Measurements from ENCODE around the gene NLGN1. TPM values are rescaled to one million over a fixed set of nuclear protein-coding genes. Genes with fewer than 3 reads are reported as not detected.

NLGN1 gene
- total RNA-seq, 1 experiment from 2014 or later, result 5.2 TPM

DNA sequence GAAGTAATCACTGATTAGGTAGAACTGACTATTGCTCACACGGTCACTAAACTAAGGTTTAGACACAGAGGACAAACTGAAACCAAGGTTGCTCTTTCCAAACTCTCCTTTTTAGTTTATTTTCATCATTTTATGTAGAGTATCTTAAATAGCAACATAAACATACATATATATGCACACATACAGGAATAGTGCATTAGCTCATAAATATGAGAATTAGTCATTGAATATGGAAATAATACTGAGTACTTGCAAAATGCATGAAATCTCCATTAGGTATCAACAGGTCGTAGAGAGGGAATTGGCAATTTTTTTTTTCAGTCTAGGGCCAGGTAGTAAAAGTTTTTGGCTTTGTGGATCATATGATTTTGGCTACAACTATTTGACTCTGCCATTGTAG is 557.1 kb downstream of the NLGN1 start:
- H4K91ac ChIP-seq (ENCODE audit: insufficient read length, low read depth, low read length), result no peak overlapping the region
- H3K36me3 Mint-ChIP-seq (ENCODE audit: insufficient read depth in 1 of 3, low read depth in 3 of 3), result peaks cover 2 to 8% (median 3%) of the 10 kb centered on the region in 3 experiments; a peak in 4 of 7 replicates
- peaks cover 0 to 2% of the 10 kb centered on the region in 2 experiments; a peak in 1 of 4 replicates for H3K4me1 Mint-ChIP-seq
- H3K9me3 Mint-ChIP-seq, result peaks cover 11 to 12% of the 10 kb centered on the region in 2 experiments
- H3K27ac Mint-ChIP-seq, result no peak overlapping the region
- no peak overlapping the region for H3K56ac ChIP-seq (ENCODE audit: insufficient read length, low read depth, low read length)
- no peaks in the 10 kb centered on the region for H3K27me3 Mint-ChIP-seq (ENCODE audit: low read depth)
- H3K9me3 ChIP-seq (ENCODE audit: control insufficient read depth, low read depth, low read length), result peaks cover 14% of the 10 kb centered on the region
- no peaks in the 10 kb centered on the region for H4K20me1 ChIP-seq (ENCODE audit: control insufficient read depth, insufficient read depth, insufficient read length)
- no peak overlapping the region for H2AFZ ChIP-seq (ENCODE audit: low read length)
- no peaks in the 10 kb centered on the region for H3K79me2 ChIP-seq (ENCODE audit: insufficient read depth, low read length)
- no peak overlapping the region for H3K27ac ChIP-seq (ENCODE audit: insufficient read length, low read depth, low read length)
- no peak overlapping the region for H2BK15ac ChIP-seq (ENCODE audit: low read depth, low read length)
- H2BK120ac ChIP-seq (ENCODE audit: low read depth, low read length, poor library complexity, severe bottlenecking), result no peak overlapping the region
- H3K23me2 ChIP-seq (ENCODE audit: insufficient read length, low read depth, low read length, poor library complexity, severe bottlenecking), result no peaks in the 10 kb centered on the region
- H2BK5ac ChIP-seq (ENCODE audit: insufficient read length, low read length), result no peak overlapping the region
- no peak overlapping the region for H2BK20ac ChIP-seq (ENCODE audit: low read depth, low read length, poor library complexity, severe bottlenecking)
- H3K4me2 ChIP-seq (ENCODE audit: insufficient read depth, insufficient read length, low read length), result no peak overlapping the region
- H3K27me3 ChIP-seq (ENCODE audit: insufficient read depth, low read length), result no peaks in the 10 kb centered on the region
- no peak overlapping the region for H3K9ac ChIP-seq (ENCODE audit: extremely low read depth, insufficient read length, low read length)
- H3K4ac ChIP-seq (ENCODE audit: low read depth, low read length), result no peak overlapping the region
- H4K8ac ChIP-seq (replicated peaks; ENCODE audit: insufficient read length, low read depth, low read length), result no peak overlapping the region
- no peak for DNase-seq
- no peak overlapping the region for H3K18ac ChIP-seq (ENCODE audit: insufficient read length, low read depth, low read length)
- WGBS (ENCODE audit: extremely low coverage, insufficient read length, low lambda C conversion rate), result no CpG with 5 or more reads among the region's 2 CpGs
- no peak overlapping the region for H2AK5ac ChIP-seq (ENCODE audit: insufficient read length, low read length)
- H3K4me3 Mint-ChIP-seq, result no peak overlapping the region
- H4K5ac ChIP-seq (ENCODE audit: insufficient read length, low read depth, low read length), result no peak overlapping the region
- H3K4me1 ChIP-seq (ENCODE audit: insufficient read depth, low read length), result no peaks in the 10 kb centered on the region
- H3K79me1 ChIP-seq (ENCODE audit: insufficient read depth, low read depth, low read length, poor library complexity, severe bottlenecking), result no peaks in the 10 kb centered on the region
- H3K23ac ChIP-seq (ENCODE audit: insufficient read length, low read depth, low read length), result no peak overlapping the region
- no peak overlapping the region for H3K14ac ChIP-seq (ENCODE audit: insufficient read depth, low read length)
- TF ChIP-seq, protein P1, sequence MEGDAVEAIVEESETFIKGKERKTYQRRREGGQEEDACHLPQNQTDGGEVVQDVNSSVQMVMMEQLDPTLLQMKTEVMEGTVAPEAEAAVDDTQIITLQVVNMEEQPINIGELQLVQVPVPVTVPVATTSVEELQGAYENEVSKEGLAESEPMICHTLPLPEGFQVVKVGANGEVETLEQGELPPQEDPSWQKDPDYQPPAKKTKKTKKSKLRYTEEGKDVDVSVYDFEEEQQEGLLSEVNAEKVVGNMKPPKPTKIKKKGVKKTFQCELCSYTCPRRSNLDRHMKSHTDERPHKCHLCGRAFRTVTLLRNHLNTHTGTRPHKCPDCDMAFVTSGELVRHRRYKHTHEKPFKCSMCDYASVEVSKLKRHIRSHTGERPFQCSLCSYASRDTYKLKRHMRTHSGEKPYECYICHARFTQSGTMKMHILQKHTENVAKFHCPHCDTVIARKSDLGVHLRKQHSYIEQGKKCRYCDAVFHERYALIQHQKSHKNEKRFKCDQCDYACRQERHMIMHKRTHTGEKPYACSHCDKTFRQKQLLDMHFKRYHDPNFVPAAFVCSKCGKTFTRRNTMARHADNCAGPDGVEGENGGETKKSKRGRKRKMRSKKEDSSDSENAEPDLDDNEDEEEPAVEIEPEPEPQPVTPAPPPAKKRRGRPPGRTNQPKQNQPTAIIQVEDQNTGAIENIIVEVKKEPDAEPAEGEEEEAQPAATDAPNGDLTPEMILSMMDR (conservative IDR thresholded peaks at IDR 0.05), result no peak
- H3T11ph ChIP-seq (ENCODE audit: low read length), result no peak overlapping the region
- H2BK12ac ChIP-seq (ENCODE audit: insufficient read length, low read depth, low read length), result no peak overlapping the region

All from H9 (cell line).